H9 (cell line): ENCODE results near the gene SLC2A3. TPM values are rescaled to one million over a fixed set of nuclear protein-coding genes. Genes with fewer than 3 reads are reported as not detected.
"Not testable (repeated sequence)": the region's sequence is repeated elsewhere in the genome, so short reads cannot be mapped to it uniquely, and the experiment has no call there.

Experiments used
- DNase-seq: peaks from one replicate; pipeline ENCODE4 v3.0.0-alpha.2; 2017
- H2AFZ ChIP-seq: one replicate; pipeline ENCODE4 v1.6.1; 2013; ENCODE audit warnings: mild to moderate bottlenecking, low read length, control low read depth, moderate library complexity
- H2AK5ac ChIP-seq: 2 replicates; pipeline ENCODE4 v1.6.1; 2013; ENCODE audit warnings: low read length, control low read depth, mixed read lengths; ENCODE audit not compliant: insufficient read length
- H2BK120ac ChIP-seq: one replicate; pipeline ENCODE4 v1.6.1; 2013; ENCODE audit warnings: low read depth, mild to moderate bottlenecking, low read length, control low read depth, inconsistent platforms; ENCODE audit not compliant: poor library complexity, severe bottlenecking
- H2BK12ac ChIP-seq: 2 replicates; pipeline ENCODE4 v1.6.1; 2013; ENCODE audit warnings: low read length, control low read depth, mixed read lengths, low read depth; ENCODE audit not compliant: insufficient read length
- H2BK15ac ChIP-seq: 2 replicates; pipeline ENCODE4 v1.6.1; 2013; ENCODE audit warnings: low read depth, low read length, control low read depth
- H2BK20ac ChIP-seq: one replicate; pipeline ENCODE4 v1.6.1; 2013; ENCODE audit warnings: low read depth, mild to moderate bottlenecking, low read length, control low read depth, inconsistent platforms; ENCODE audit not compliant: poor library complexity, severe bottlenecking
- H2BK5ac ChIP-seq: 2 replicates; pipeline ENCODE4 v1.6.1; 2013; ENCODE audit warnings: low read length, control low read depth, mixed read lengths; ENCODE audit not compliant: insufficient read length
- H3K14ac ChIP-seq: 2 replicates; pipeline ENCODE4 v1.6.1; 2013; ENCODE audit warnings: low read length, control low read depth; ENCODE audit not compliant: insufficient read depth
- H3K18ac ChIP-seq: 2 replicates; pipeline ENCODE4 v1.6.1; 2013; ENCODE audit warnings: low read depth, mild to moderate bottlenecking, mixed read lengths, low read length, control low read depth; ENCODE audit not compliant: insufficient read length
- H3K23ac ChIP-seq: 2 replicates; pipeline ENCODE4 v1.6.1; 2013; ENCODE audit warnings: low read length, control low read depth, mixed read lengths, low read depth; ENCODE audit not compliant: insufficient read length
- H3K23me2 ChIP-seq: 2 replicates; pipeline ENCODE4 v1.6.1; 2013; ENCODE audit warnings: low read depth, mild to moderate bottlenecking, mixed read lengths, low read length, control low read depth; ENCODE audit not compliant: insufficient read length, poor library complexity, severe bottlenecking
- H3K27ac ChIP-seq: 2 replicates; pipeline ENCODE4 v1.5.1; 2013; ENCODE audit warnings: low read length, control low read depth, mixed read lengths, low read depth; ENCODE audit not compliant: insufficient read length
- H3K27me3 ChIP-seq: 2 replicates; pipeline ENCODE4 v1.6.1; 2013; ENCODE audit warnings: low read length, control low read depth, inconsistent platforms; ENCODE audit not compliant: insufficient read depth
- H3K4ac ChIP-seq: 2 replicates; pipeline ENCODE4 v1.6.1; 2013; ENCODE audit warnings: low read depth, mild to moderate bottlenecking, control low read depth, inconsistent platforms, low read length, moderate library complexity
- H3K4me1 ChIP-seq: 2 replicates; pipeline ENCODE4 v1.6.1; 2013; ENCODE audit warnings: low read length, control low read depth, inconsistent platforms; ENCODE audit not compliant: insufficient read depth
- H3K4me2 ChIP-seq: 2 replicates; pipeline ENCODE4 v1.6.1; 2013; ENCODE audit warnings: low read length, control low read depth, mixed read lengths; ENCODE audit not compliant: insufficient read length, insufficient read depth
- H3K56ac ChIP-seq: 2 replicates; pipeline ENCODE4 v1.6.1; 2013; ENCODE audit warnings: low read depth, mild to moderate bottlenecking, mixed read lengths, low read length, control low read depth; ENCODE audit not compliant: insufficient read length
- H3K79me1 ChIP-seq: 2 replicates; pipeline ENCODE4 v1.6.1; 2013; ENCODE audit warnings: low read depth, mild to moderate bottlenecking, moderate library complexity, low read length, control low read depth, inconsistent platforms; ENCODE audit not compliant: insufficient read depth, poor library complexity, severe bottlenecking
- H3K79me2 ChIP-seq: 2 replicates; pipeline ENCODE4 v1.6.1; 2013; ENCODE audit warnings: low read length, control low read depth, inconsistent platforms; ENCODE audit not compliant: insufficient read depth
- H3K9ac ChIP-seq: 2 replicates; pipeline ENCODE4 v1.6.1; 2013; ENCODE audit warnings: low read length, control low read depth, mixed read lengths; ENCODE audit not compliant: insufficient read length; ENCODE audit errors: extremely low read depth
- H3K9me3 ChIP-seq: one replicate; pipeline ENCODE4 v1.6.1; 2013; ENCODE audit warnings: low read depth, low read length, inconsistent platforms; ENCODE audit not compliant: control insufficient read depth
- H3T11ph ChIP-seq: one replicate; pipeline ENCODE4 v1.6.1; 2013; ENCODE audit warnings: mild to moderate bottlenecking, low read length, control low read depth, inconsistent platforms
- H4K20me1 ChIP-seq: one replicate; pipeline ENCODE4 v1.6.1; 2013; ENCODE audit not compliant: control insufficient read depth, insufficient read length, insufficient read depth
- H4K5ac ChIP-seq: 2 replicates; pipeline ENCODE4 v1.6.1; 2013; ENCODE audit warnings: low read depth, mild to moderate bottlenecking, mixed read lengths, low read length, control low read depth; ENCODE audit not compliant: insufficient read length
- H4K8ac ChIP-seq: replicated peaks from 2 replicates; pipeline ENCODE4 v1.6.1; 2013; ENCODE audit warnings: low read length, control low read depth, mixed read lengths, low read depth; ENCODE audit not compliant: insufficient read length
- H4K91ac ChIP-seq: 2 replicates; pipeline ENCODE4 v1.6.1; 2013; ENCODE audit warnings: low read depth, mild to moderate bottlenecking, moderate library complexity, mixed read lengths, low read length, control low read depth; ENCODE audit not compliant: insufficient read length
- H3K27ac Mint-ChIP-seq, 3 experiments: 2 replicates in 2 of 3; 3 replicates in 1 of 3; pipeline ENCODE4 v1.8.0; 2020 to 2021; ENCODE audit warnings: mixed read lengths in 3 of 3, mild to moderate bottlenecking in 1 of 3, moderate library complexity in 1 of 3
- H3K27me3 Mint-ChIP-seq: 2 replicates; pipeline ENCODE4 v1.8.0; 2021; ENCODE audit warnings: low read depth, mild to moderate bottlenecking, moderate library complexity, mixed read lengths
- H3K36me3 Mint-ChIP-seq, 3 experiments: 2 replicates in 2 of 3; 3 replicates in 1 of 3; pipeline ENCODE4 v1.8.0; 2020 to 2021; ENCODE audit warnings: low read depth in 3 of 3, mixed read lengths in 3 of 3; ENCODE audit not compliant: insufficient read depth in 1 of 3
- H3K4me1 Mint-ChIP-seq, 2 experiments: 2 replicates each; pipeline ENCODE4 v1.8.0; 2020; ENCODE audit warnings: mixed read lengths in 2 of 2
- H3K4me3 Mint-ChIP-seq, 2 experiments: 2 replicates in 1 of 2; 3 replicates in 1 of 2; pipeline ENCODE4 v1.8.0; 2020 to 2021; ENCODE audit warnings: mild to moderate bottlenecking in 2 of 2, mixed read lengths in 2 of 2, moderate library complexity in 1 of 2
- H3K9me3 Mint-ChIP-seq, 2 experiments: 2 replicates in 1 of 2; 3 replicates in 1 of 2; pipeline ENCODE4 v1.8.0; 2020; ENCODE audit warnings: mild to moderate bottlenecking in 2 of 2, mixed read lengths in 2 of 2, moderate library complexity in 1 of 2
- CTCF ChIP-seq: fragments of 200-600 bp; sonication (generic); conservative IDR thresholded peaks from 3 replicates; pipeline ENCODE4 v1.8.0; 2021; ENCODE audit warnings: antibody characterized with exemption, mild to moderate bottlenecking
- WGBS: extraction: QIAGEN DNeasy Blood & Tissue Kit; methylation state at CpG from one replicate; pipeline ENCODE4 v1.1.7; 2013; ENCODE audit warnings: missing lambda C conversion rate, low lambda C conversion rate, mixed read lengths; ENCODE audit not compliant: insufficient read length; ENCODE audit errors: extremely low coverage; 5-methylcytosine and 5-hydroxymethylcytosine counted together
- total RNA-seq: library from RNA; stranded (reverse); gene quantifications from 2 replicates; pipeline ENCODE4 v1.2.1, GENCODE V29; 2021

The SLC2A3 gene
- total RNA-seq, 1 experiment from 2014 or later, result 569 TPM

- peak overlapping the region; percentile 81 for H4K5ac ChIP-seq
Measured at GRCh38 chr12:7907009-7907408, 29.0 kb downstream of the SLC2A3 start.

GRCh38 chr12:7906303-7906702, 29.7 kb downstream of the SLC2A3 start:
- peak overlapping the region; percentile 20 for H3K56ac ChIP-seq
- not testable (repeated sequence) for H2BK12ac ChIP-seq, H3K4me1 ChIP-seq, H3K23ac ChIP-seq, H2AK5ac ChIP-seq, H3K4me2 ChIP-seq, H2BK15ac ChIP-seq, H3K79me1 ChIP-seq, H3K79me2 ChIP-seq, H4K8ac ChIP-seq, H3T11ph ChIP-seq, H3K9me3 ChIP-seq, H3K14ac ChIP-seq, H3K9me3 Mint-ChIP-seq, H4K20me1 ChIP-seq, H3K36me3 Mint-ChIP-seq, H3K27me3 ChIP-seq, H2AFZ ChIP-seq, H4K91ac ChIP-seq, H3K4me3 Mint-ChIP-seq, H3K27me3 Mint-ChIP-seq, H2BK20ac ChIP-seq, H3K23me2 ChIP-seq
- WGBS, result no CpG with 5 or more reads among the region's 4 CpGs
- H4K5ac ChIP-seq, result peak overlapping the region; percentile 81
- peak overlapping the region; percentile 39 for H3K9ac ChIP-seq
- peak overlapping the region; percentile 96 for H2BK5ac ChIP-seq
- H3K4me1 Mint-ChIP-seq, result peaks cover 37 to 40% of the 10 kb centered on the region in 2 experiments
- peak overlapping the region; percentile 68 for H3K4ac ChIP-seq
- peak overlapping the region; percentile 99 for H3K27ac ChIP-seq
- peak overlapping the region; percentile 86 for H2BK120ac ChIP-seq
- peak; percentile 85 for DNase-seq
- peak overlapping the region; percentile 93 to 98 (median 98) for H3K27ac Mint-ChIP-seq
- peak overlapping the region; percentile 1 for H3K18ac ChIP-seq

More at GRCh38 chr12:7907009-7907408, 29.0 kb downstream of the SLC2A3 start:
- H3K9me3 Mint-ChIP-seq, result no peaks in the 10 kb centered on the region
- no peaks in the 10 kb centered on the region for H3K36me3 Mint-ChIP-seq
- Histone ChIP-seq H3K27ac (peak overlapping the region; percentile 99), H3K9ac (no peak overlapping the region), H2AK5ac (peak overlapping the region; percentile 33), H3K4me2 (no peak overlapping the region), H4K8ac (peak overlapping the region; percentile 63), H3K9me3 (no peaks in the 10 kb centered on the region), H3K79me1 (no peaks in the 10 kb centered on the region), H3K23me2 (no peaks in the 10 kb centered on the region), H4K91ac (no peak overlapping the region), H2BK120ac (peak overlapping the region; percentile 86), H3K23ac (no peak overlapping the region), H3K18ac (peak overlapping the region; percentile 84), H3K27me3 (no peaks in the 10 kb centered on the region), H3T11ph (no peak overlapping the region), H2BK15ac (no peak overlapping the region), H4K20me1 (no peaks in the 10 kb centered on the region), H2BK5ac (peak overlapping the region; percentile 91), H3K56ac (peak overlapping the region; percentile 20), H3K79me2 (no peaks in the 10 kb centered on the region), H3K14ac (no peak overlapping the region), H2BK20ac (no peak overlapping the region), H3K4ac (peak overlapping the region; percentile 68), H2BK12ac (peak overlapping the region; percentile 11), H3K4me1 (no peaks in the 10 kb centered on the region; the same call in 1 of the 2 replicates), H2AFZ (no peak overlapping the region)
- WGBS, result no CpG with 5 or more reads among the region's 3 CpGs
- no peak overlapping the region; a peak in 1 of 5 replicates for H3K4me3 Mint-ChIP-seq
- H3K27ac Mint-ChIP-seq, result peak overlapping the region; percentile 93 to 98 (median 98)
- peak; percentile 80 for DNase-seq
- H3K4me1 Mint-ChIP-seq, result peaks cover 37 to 40% of the 10 kb centered on the region in 2 experiments
- TF ChIP-seq CTCF, result peak; percentile 63
- H3K27me3 Mint-ChIP-seq, result no peaks in the 10 kb centered on the region
